Right atrium auricular region (tissue), 2 donors: ENCODE results near the gene RBM15B. TPM values are rescaled to one million over a fixed set of nuclear protein-coding genes. Genes with fewer than 3 reads are reported as not detected.

Experiments used
- DNase-seq: peaks from one replicate; pipeline ENCODE4 v3.0.0-alpha.2; 2019; ENCODE audit warnings: low spot score
- H3K27ac ChIP-seq, 2 donors: fragments of 200-600 bp; sonication (generic); 1 replicate in 1 of 2; 2 replicates in 1 of 2; pipeline ENCODE4 v1.5.1; 2016 to 2019
- H3K27me3 ChIP-seq, 2 donors: fragments of 200-600 bp; sonication (generic); one replicate each; pipeline versions ENCODE4 v1.5.1 to v1.6.0; 2017 to 2019
- H3K36me3 ChIP-seq: fragments of 200-600 bp; sonication (generic); one replicate; pipeline ENCODE4 v1.5.1; 2016
- H3K4me1 ChIP-seq, 2 donors: fragments of 200-600 bp; sonication (generic); one replicate each; pipeline versions ENCODE4 v1.5.1 to v1.6.0; 2017 to 2019
- H3K4me3 ChIP-seq, 2 donors: fragments of 200-600 bp; sonication (generic); 1 replicate in 1 of 2; 2 replicates in 1 of 2; pipeline ENCODE4 v1.5.1; 2017 to 2019; ENCODE audit warnings: mild to moderate bottlenecking in 1 of 2, moderate library complexity in 1 of 2
- H3K9me3 ChIP-seq, 2 donors: fragments of 200-600 bp; sonication (generic); one replicate each; pipeline ENCODE4 v1.5.1; 2019
- total RNA-seq, 2 donors: library from RNA; depleted of rRNA; stranded (reverse); fragments of >200 nt; gene quantifications; one replicate each; pipeline ENCODE4 v1.1.0, GENCODE V29; 2016
- TF ChIP-seq, protein P1 (sequence below), 2 donors: fragments of 200-600 bp; sonication (generic); IDR thresholded peaks; one replicate each; pipeline ENCODE4 v1.5.1; 2019; ENCODE audit warnings: antibody characterized with exemption in 2 of 2

RBM15B gene
- total RNA-seq, 2 donors from 2014 or later, result 12.9 to 21.4 TPM

DNA sequence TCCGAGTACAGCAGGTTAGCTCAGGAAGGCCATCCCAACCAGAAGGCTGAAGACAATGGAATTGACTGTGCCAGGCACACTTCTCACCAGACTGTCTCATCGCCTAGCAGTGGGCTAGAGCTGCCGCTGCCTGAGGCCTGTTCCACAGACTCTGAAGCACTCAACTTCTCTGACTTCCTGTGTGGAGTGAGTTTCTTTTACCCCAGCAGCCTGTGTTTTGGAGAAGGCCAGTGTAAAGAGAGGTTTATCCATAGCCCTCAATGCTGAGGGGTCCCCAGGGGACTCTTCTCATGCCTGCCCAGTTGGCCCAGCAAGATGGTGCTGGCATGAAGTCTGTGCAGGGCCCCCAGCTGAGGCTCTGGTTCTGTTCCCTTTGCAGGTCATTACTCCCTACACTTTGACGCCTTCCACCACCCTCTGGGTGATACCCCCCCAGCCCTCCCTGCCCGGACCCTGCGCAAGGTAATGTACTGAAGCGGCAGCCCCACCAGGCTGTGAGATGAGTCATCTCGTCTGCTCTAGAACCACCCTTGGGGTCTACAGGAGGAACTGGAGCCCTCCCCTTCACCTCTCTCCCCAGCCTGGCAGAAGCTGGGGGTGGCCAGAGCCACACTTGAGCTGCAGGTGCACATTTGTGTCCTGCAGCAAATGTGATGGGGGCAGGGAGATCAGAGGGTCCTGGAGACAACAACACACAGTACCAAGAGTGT, 11.2 kb upstream of the RBM15B start:
- TF ChIP-seq, protein P1, sequence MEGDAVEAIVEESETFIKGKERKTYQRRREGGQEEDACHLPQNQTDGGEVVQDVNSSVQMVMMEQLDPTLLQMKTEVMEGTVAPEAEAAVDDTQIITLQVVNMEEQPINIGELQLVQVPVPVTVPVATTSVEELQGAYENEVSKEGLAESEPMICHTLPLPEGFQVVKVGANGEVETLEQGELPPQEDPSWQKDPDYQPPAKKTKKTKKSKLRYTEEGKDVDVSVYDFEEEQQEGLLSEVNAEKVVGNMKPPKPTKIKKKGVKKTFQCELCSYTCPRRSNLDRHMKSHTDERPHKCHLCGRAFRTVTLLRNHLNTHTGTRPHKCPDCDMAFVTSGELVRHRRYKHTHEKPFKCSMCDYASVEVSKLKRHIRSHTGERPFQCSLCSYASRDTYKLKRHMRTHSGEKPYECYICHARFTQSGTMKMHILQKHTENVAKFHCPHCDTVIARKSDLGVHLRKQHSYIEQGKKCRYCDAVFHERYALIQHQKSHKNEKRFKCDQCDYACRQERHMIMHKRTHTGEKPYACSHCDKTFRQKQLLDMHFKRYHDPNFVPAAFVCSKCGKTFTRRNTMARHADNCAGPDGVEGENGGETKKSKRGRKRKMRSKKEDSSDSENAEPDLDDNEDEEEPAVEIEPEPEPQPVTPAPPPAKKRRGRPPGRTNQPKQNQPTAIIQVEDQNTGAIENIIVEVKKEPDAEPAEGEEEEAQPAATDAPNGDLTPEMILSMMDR (IDR thresholded peaks at IDR 0.05), result no peak
- no peak for DNase-seq
- Histone ChIP-seq H3K4me3 (no peak overlapping the region), H3K36me3 (no peaks in the 10 kb centered on the region), H3K27ac (no peak overlapping the region), H3K27me3 (no peaks in the 10 kb centered on the region), H3K9me3 (no peaks in the 10 kb centered on the region), H3K4me1 (peaks cover 0 to 11% of the 10 kb centered on the region in 2 donors)

DNA sequence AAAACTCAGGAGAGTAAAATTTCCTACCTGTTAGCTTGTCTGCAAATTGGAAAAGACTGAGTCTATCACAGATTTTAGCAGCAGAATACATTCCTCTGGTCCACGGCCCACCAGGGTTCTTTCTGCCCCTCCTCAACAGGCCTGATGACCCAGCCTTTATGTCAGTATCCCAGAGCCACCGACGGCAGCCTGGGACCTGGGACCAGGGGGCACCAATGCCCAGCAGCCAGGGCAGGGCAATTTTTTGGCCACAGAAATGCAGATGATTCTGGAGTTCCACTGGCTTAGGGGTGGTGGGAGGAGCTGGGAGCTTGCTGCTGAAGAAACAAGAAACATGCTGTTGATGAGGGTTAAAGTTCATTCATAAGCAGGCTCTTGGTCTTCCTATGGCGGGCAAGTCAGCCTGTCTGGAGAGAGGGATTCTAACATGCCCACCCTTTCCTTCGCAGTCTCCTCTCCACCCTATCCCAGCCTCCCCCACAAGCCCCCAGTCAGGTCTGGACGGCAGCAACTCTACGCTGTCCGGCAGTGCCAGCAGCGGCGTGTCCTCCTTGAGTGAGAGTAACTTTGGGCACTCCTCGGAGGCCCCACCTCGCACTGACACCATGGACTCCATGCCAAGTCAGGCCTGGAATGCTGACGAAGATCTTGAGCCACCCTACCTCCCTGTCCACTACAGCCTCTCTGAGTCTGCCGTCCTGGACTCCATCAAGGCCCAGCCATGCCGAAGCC, 10.3 kb upstream of the RBM15B start:
- no peaks in the 10 kb centered on the region for H3K9me3 ChIP-seq
- no peaks in the 10 kb centered on the region for H3K27me3 ChIP-seq
- no peak overlapping the region for H3K27ac ChIP-seq
- DNase-seq, result no peak
- no peaks in the 10 kb centered on the region for H3K36me3 ChIP-seq
- TF ChIP-seq, protein P1 (IDR thresholded peaks at IDR 0.05), result no peak
- H3K4me1 ChIP-seq, result peaks cover 0 to 14% of the 10 kb centered on the region in 2 donors
- H3K4me3 ChIP-seq, result no peak overlapping the region

DNA sequence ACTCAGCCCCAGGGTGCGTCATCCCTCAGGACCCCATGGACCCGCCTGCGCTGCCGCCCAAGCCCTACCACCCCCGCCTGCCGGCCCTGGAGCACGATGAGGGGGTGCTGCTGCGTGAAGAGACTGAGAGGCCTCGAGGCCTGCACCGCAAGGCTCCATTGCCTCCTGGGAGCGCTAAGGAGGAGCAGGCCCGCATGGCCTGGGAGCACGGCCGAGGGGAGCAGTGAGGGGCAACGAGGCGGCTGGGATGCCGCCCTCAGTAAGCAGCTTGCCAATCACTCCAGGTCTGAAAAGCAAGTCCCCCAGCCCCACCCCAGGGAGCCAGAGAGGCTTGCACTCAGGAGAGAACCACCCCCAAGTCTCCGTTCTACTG, 9.8 kb upstream of the RBM15B start:
- peaks cover 0 to 19% of the 10 kb centered on the region in 2 donors for H3K4me1 ChIP-seq
- no peak overlapping the region for H3K27ac ChIP-seq
- no peaks in the 10 kb centered on the region for H3K9me3 ChIP-seq
- TF ChIP-seq, protein P1 (IDR thresholded peaks at IDR 0.05), result no peak
- no peak for DNase-seq
- H3K36me3 ChIP-seq, result no peaks in the 10 kb centered on the region
- no peak overlapping the region for H3K4me3 ChIP-seq
- no peaks in the 10 kb centered on the region for H3K27me3 ChIP-seq

DNA sequence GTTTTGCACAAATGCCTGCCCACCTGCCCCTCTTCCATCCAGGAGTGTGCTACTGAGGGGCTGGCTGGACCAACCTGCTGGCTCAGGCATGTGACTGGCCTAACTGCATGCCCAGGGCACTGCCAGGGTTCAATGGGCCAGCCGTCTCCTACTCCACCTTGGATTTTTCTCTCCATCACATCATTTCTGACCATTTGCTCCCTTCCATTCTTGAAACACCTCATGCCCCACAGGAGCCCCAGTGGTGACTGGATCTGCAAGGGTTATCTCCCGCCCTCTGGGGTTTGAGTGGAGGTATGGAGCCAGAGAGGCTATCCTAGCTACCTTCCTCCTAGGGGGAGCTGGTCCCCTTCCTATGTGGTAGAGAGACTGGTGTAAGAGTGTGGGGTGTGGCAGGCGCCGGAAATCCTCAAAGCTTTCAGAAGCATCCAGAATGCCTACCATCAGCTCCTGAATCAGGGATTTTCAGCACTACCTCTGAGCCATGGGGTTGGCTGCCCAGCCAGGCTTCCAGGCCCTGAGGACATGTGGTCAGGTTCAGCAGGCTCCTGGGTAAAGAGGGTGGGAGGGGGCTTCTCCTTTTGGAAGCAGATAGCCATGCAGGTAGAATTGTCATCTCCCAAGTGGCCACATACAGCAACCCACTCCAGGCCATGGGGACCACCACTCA, 8.9 kb upstream of the RBM15B start:
- Histone ChIP-seq H3K9me3 (no peaks in the 10 kb centered on the region), H3K4me1 (peaks cover 0 to 28% of the 10 kb centered on the region in 2 donors), H3K27me3 (no peaks in the 10 kb centered on the region), H3K4me3 (no peak overlapping the region), H3K27ac (no peak overlapping the region), H3K36me3 (no peaks in the 10 kb centered on the region)
- DNase-seq, result no peak
- TF ChIP-seq, protein P1 (IDR thresholded peaks at IDR 0.05), result no peak

DNA sequence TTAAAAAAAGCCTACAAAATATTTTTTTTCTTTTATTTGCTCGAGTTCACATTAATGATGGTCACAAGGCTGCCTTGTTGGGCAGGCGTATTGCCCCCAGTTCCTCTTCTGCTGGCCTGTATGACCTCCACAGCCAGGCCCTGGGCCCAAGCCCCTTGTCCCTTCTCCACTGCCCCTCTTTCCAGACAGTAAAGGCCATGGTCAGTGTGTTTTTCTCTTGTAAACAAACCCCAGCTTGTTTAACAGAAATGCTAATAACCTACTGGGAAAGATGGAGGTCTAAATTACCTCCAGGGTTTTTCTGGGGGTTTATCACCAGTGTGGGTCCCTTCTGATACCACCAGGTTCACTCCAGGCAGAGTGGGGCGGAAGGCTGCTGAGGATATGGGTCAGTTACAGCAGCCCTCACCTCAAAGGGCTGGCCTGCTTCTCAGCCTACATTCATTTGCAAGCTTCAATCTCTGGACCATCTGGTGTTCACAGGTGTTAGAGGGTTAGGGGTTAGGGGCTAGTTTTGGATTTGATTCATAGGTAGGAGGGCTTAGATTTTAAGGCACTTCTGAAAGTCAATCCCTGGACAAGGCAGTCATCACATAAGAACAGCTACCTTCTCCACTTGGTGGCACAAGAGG, 8.0 kb upstream of the RBM15B start:
- DNase-seq, result no peak
- Histone ChIP-seq H3K4me1 (peaks cover 0 to 37% of the 10 kb centered on the region in 2 donors), H3K36me3 (peaks cover 4% of the 10 kb centered on the region), H3K27ac (no peak overlapping the region), H3K9me3 (no peaks in the 10 kb centered on the region), H3K27me3 (no peaks in the 10 kb centered on the region), H3K4me3 (no peak overlapping the region)
- TF ChIP-seq, protein P1 (IDR thresholded peaks at IDR 0.05), result no peak
